SK-N-SH treated with all-trans-retinoic acid at 6 μM for 48 hours (cell line): Measurements from ENCODE around the gene SDC4.
A peak's percentile ranks its signal among the peaks of the same experiment; 100 is the strongest.

Experiments used
- ATAC-seq: fragments of 200-7000 bp; cut with Tn5 transposase; 3 replicates; pipeline ENCODE4 v1.9.1; 2020; ENCODE audit warnings: mild to moderate bottlenecking, moderate library complexity
- ARNTL ChIP-seq: fragments of 450-650 bp; formaldehyde crosslinking; IDR thresholded peaks from 2 replicates; pipeline ENCODE4 v1.5.0; 2020; ENCODE audit warnings: low read depth, mild to moderate bottlenecking, moderate library complexity, borderline replicate concordance
- CREB5 ChIP-seq: fragments of 250-450 bp; sonication (Bioruptor Pico); IDR thresholded peaks from 2 replicates; pipeline ENCODE4 v1.5.1; 2020; ENCODE audit warnings: low read depth, mild to moderate bottlenecking, moderate library complexity
- CSDC2 ChIP-seq: fragments of 250-450 bp; sonication (Bioruptor Pico); IDR thresholded peaks from 2 replicates; pipeline ENCODE4 v1.5.0; 2020; ENCODE audit warnings: mild to moderate bottlenecking, moderate library complexity
- CSRNP3 ChIP-seq: fragments of 250-450 bp; sonication (Bioruptor Pico); IDR thresholded peaks from 2 replicates; pipeline ENCODE4 v1.5.1; 2021; ENCODE audit warnings: mild to moderate bottlenecking, moderate library complexity
- ESRRG ChIP-seq: fragments of 250-450 bp; sonication (Bioruptor Pico); IDR thresholded peaks from 2 replicates; pipeline ENCODE4 v1.6.1; 2021; ENCODE audit warnings: mild to moderate bottlenecking
- GLIS3 ChIP-seq: fragments of 250-450 bp; sonication (Bioruptor Pico); IDR thresholded peaks from 2 replicates; pipeline ENCODE4 v1.5.0; 2020; ENCODE audit warnings: mild to moderate bottlenecking, moderate library complexity
- ISL1 ChIP-seq: fragments of 250-450 bp; sonication (Bioruptor Pico); IDR thresholded peaks from 2 replicates; pipeline ENCODE4 v2.1.2; 2022; ENCODE audit warnings: mild to moderate bottlenecking, moderate library complexity
- PATZ1 ChIP-seq: fragments of 250-450 bp; sonication (Bioruptor Pico); IDR thresholded peaks from 2 replicates; pipeline ENCODE4 v1.8.0; 2020; ENCODE audit warnings: mild to moderate bottlenecking, moderate library complexity, borderline replicate concordance
- POU6F1 ChIP-seq: fragments of 250-450 bp; sonication (Bioruptor Pico); IDR thresholded peaks from 2 replicates; pipeline ENCODE4 v1.8.0; 2021; ENCODE audit warnings: low read depth, mild to moderate bottlenecking, moderate library complexity, borderline replicate concordance
- PPARA ChIP-seq: fragments of 250-450 bp; sonication (Bioruptor Pico); IDR thresholded peaks from 2 replicates; pipeline ENCODE4 v1.5.0; 2020; ENCODE audit warnings: mild to moderate bottlenecking, borderline replicate concordance
- SNAI2 ChIP-seq: fragments of 250-450 bp; sonication (Bioruptor Pico); IDR thresholded peaks from 2 replicates; pipeline ENCODE4 v1.5.0; 2020; ENCODE audit warnings: mild to moderate bottlenecking, moderate library complexity
- TCF4 ChIP-seq: fragments of 250-450 bp; sonication (Bioruptor Pico); IDR thresholded peaks from 2 replicates; pipeline ENCODE4 v1.8.0; 2021; ENCODE audit warnings: mild to moderate bottlenecking, moderate library complexity, borderline replicate concordance
- TOX ChIP-seq: fragments of 250-450 bp; sonication (Bioruptor Pico); IDR thresholded peaks from 2 replicates; pipeline ENCODE4 v1.8.0; 2021; ENCODE audit warnings: mild to moderate bottlenecking, moderate library complexity, borderline replicate concordance
- TSHZ2 ChIP-seq: fragments of 250-450 bp; sonication (Bioruptor Pico); IDR thresholded peaks from 2 replicates; pipeline ENCODE4 v1.5.0; 2020; ENCODE audit warnings: mild to moderate bottlenecking, moderate library complexity
- ZFP3 ChIP-seq: fragments of 250-450 bp; sonication (Bioruptor Pico); IDR thresholded peaks from 2 replicates; pipeline ENCODE4 v1.5.0; 2020; ENCODE audit warnings: mild to moderate bottlenecking, moderate library complexity
- ZFP30 ChIP-seq: fragments of 450-650 bp; formaldehyde crosslinking; IDR thresholded peaks from 2 replicates; pipeline ENCODE4 v1.5.0; 2022; ENCODE audit warnings: mild to moderate bottlenecking, moderate library complexity
- ZNF565 ChIP-seq: fragments of 450-650 bp; formaldehyde crosslinking; conservative IDR thresholded peaks from 2 replicates; pipeline ENCODE4 v1.5.0; 2020; ENCODE audit warnings: low read depth, mild to moderate bottlenecking, moderate library complexity
- ZNF70 ChIP-seq: fragments of 450-650 bp; formaldehyde crosslinking; IDR thresholded peaks from 2 replicates; pipeline ENCODE4 v1.5.0; 2020; ENCODE audit warnings: mild to moderate bottlenecking, moderate library complexity
- ZNF8 ChIP-seq: fragments of 450-650 bp; formaldehyde crosslinking; IDR thresholded peaks from 2 replicates; pipeline ENCODE4 v1.5.0; 2020; ENCODE audit warnings: mild to moderate bottlenecking, moderate library complexity

SDC4 gene

GRCh38 chr20:45342855-45343531 lies 5.2 kb downstream of the SDC4 start:
- no peak for TF ChIP-seq CSDC2
- TF ChIP-seq TSHZ2, result no peak
- TF ChIP-seq TOX (CRISPR knock-in tag), result no peak
- no peak for TF ChIP-seq SNAI2
- no peak for TF ChIP-seq ARNTL (CRISPR knock-in tag)
- TF ChIP-seq ZFP30 (CRISPR knock-in tag), result no peak
- TF ChIP-seq ESRRG, result no peak
- no peak for TF ChIP-seq ZNF565 (CRISPR knock-in tag)
- TF ChIP-seq ISL1 (CRISPR knock-in tag), result no peak
- TF ChIP-seq GLIS3, result no peak
- TF ChIP-seq PATZ1, result no peak
- TF ChIP-seq, all 23 proteins: peak for 0
- no peak for ATAC-seq

- TF ChIP-seq ZNF8, result no peak
- no peak for TF ChIP-seq ZFP30 (CRISPR knock-in tag)
- TF ChIP-seq ARNTL (CRISPR knock-in tag), result no peak
- no peak for TF ChIP-seq CREB5
- TF ChIP-seq ZFP3 (CRISPR knock-in tag), result 0 out of 2 replicates have a peak, but pooled peaks have one; percentile 22
- 0 out of 2 replicates have a peak, but pooled peaks have one; percentile 20 for TF ChIP-seq GLIS3
- no peak for TF ChIP-seq PPARA (CRISPR knock-in tag)
- no peak for TF ChIP-seq CSRNP3 (CRISPR knock-in tag)
- TF ChIP-seq SNAI2, result peak; percentile 67
- TF ChIP-seq POU6F1, result no peak
- TF ChIP-seq ESRRG, result no peak
- 0 out of 2 replicates have a peak, but pooled peaks have one; percentile 47 for TF ChIP-seq TSHZ2
- 0 out of 2 replicates have a peak, but pooled peaks have one; percentile 62 for TF ChIP-seq CSDC2
- TF ChIP-seq TOX (CRISPR knock-in tag), result no peak
- no peak for TF ChIP-seq TCF4 (CRISPR knock-in tag)
- 0 out of 2 replicates have a peak, but pooled peaks have one; percentile 8 for TF ChIP-seq ISL1 (CRISPR knock-in tag)
- TF ChIP-seq ZNF70 (CRISPR knock-in tag), result 0 out of 2 replicates have a peak, but pooled peaks have one; percentile 21
- TF ChIP-seq, all 23 proteins: peak for 7
- peak; percentile 30 for ATAC-seq
These were observed 6.0 kb downstream of the SDC4 start for GRCh38 chr20:45341939-45342854.
